B cell (primary cell): ENCODE measurements around the gene WDR18. TPM values are rescaled to one million over a fixed set of nuclear protein-coding genes. Genes with fewer than 3 reads are reported as not detected.

Experiments
- ATAC-seq: fragments of 200-7000 bp; cut with Tn5 transposase; one replicate; pipeline ENCODE4 v1.10.0; 2021; ENCODE audit warnings: low read depth, mild to moderate bottlenecking, moderate number of reproducible peaks, moderate library complexity
- CTCF ChIA-PET: fragments of 350-600 bp; sonication (Branson Sonifier 250); formaldehyde crosslinking; loops from one replicate; lab custom pipeline; 2021; ENCODE audit warnings: antibody characterized with exemption, inconsistent platforms; lab: Charles Lee
- POLR2A ChIA-PET: fragments of 350-600 bp; sonication (Branson Sonifier 250); formaldehyde crosslinking; loops from one replicate; lab custom pipeline; 2021; ENCODE audit warnings: antibody characterized with exemption; lab: Charles Lee
- DNase-seq: peaks from one replicate; pipeline ENCODE4 v3.0.0; 2013
- H2AFZ ChIP-seq: 2 replicates; pipeline ENCODE4 v1.6.1; 2012; ENCODE audit warnings: mild to moderate bottlenecking, low read depth, low read length; ENCODE audit not compliant: insufficient read depth, poor library complexity, severe bottlenecking
- H3K27ac ChIP-seq, 2 donors: 1 replicate in 1 of 2; 2 replicates in 1 of 2; pipeline ENCODE4 v1.5.1; 2012 to 2013; ENCODE audit warnings: low read length in 2 of 2, mild to moderate bottlenecking in 2 of 2, moderate library complexity in 1 of 2
- H3K27me3 ChIP-seq, 4 experiments: fragments of 200-600 bp in 1 of 4; sonication (generic) in 1 of 4; replicated peaks in 1 of 4; 1 replicate in 2 of 4; 2 replicates in 2 of 4; pipeline versions ENCODE4 v1.6.1 to v1.7.0; 2013 to 2016; ENCODE audit warnings: low read length in 3 of 4, mild to moderate bottlenecking in 2 of 4, mixed read lengths in 1 of 4, moderate library complexity in 1 of 4; ENCODE audit not compliant: insufficient read depth in 4 of 4, control insufficient read depth in 3 of 4; ENCODE audit errors: control extremely low read depth in 1 of 4
- H3K36me3 ChIP-seq, 2 experiments: replicated peaks in 1 of 2; 1 replicate in 1 of 2; 2 replicates in 1 of 2; pipeline versions ENCODE4 v1.6.1 to v1.7.1; 2013; ENCODE audit warnings: low read length in 1 of 2; ENCODE audit not compliant: insufficient read depth in 2 of 2, control insufficient read depth in 1 of 2; ENCODE audit errors: control extremely low read depth in 1 of 2, extremely low read depth in 1 of 2
- H3K4me1 ChIP-seq, 2 donors: fragments of 200-600 bp in 1 of 2; sonication (generic) in 1 of 2; 1 replicate in 1 of 2; 2 replicates in 1 of 2; pipeline versions ENCODE4 v1.5.1 to v1.6.1; 2013 to 2017; ENCODE audit warnings: low read length in 2 of 2; ENCODE audit not compliant: control insufficient read depth in 2 of 2, insufficient read depth in 2 of 2
- H3K4me2 ChIP-seq: replicated peaks from 2 replicates; pipeline ENCODE3; 2012; ENCODE audit warnings: mild to moderate bottlenecking, low read depth, low read length; ENCODE audit not compliant: poor library complexity, severe bottlenecking
- H3K4me3 ChIP-seq, 5 experiments: fragments of 200-600 bp in 1 of 5; sonication (generic) in 1 of 5; 1 replicate in 3 of 5; 2 replicates in 2 of 5; pipeline versions ENCODE4 v1.5.1 to v1.7.0; 2011 to 2016; ENCODE audit warnings: low read length in 4 of 5, mild to moderate bottlenecking in 4 of 5, low read depth in 2 of 5, control low read depth in 1 of 5, moderate library complexity in 1 of 5; ENCODE audit not compliant: insufficient read depth in 1 of 5; ENCODE audit errors: control extremely low read depth in 1 of 5, extremely low read depth in 1 of 5
- H3K79me2 ChIP-seq: fragments of 200-600 bp; sonication (generic); one replicate; pipeline ENCODE4 v1.6.0; 2016; ENCODE audit warnings: low read length; ENCODE audit not compliant: control insufficient read depth, insufficient read depth
- H3K9ac ChIP-seq: fragments of 200-600 bp; sonication (generic); 2 replicates; pipeline ENCODE4 v1.6.1; 2017; ENCODE audit warnings: mild to moderate bottlenecking, low read length, moderate library complexity
- H3K9me3 ChIP-seq, 3 donors: one replicate each; pipeline versions ENCODE4 v1.6.1 to v1.7.1; 2013; ENCODE audit warnings: low read length in 2 of 3; ENCODE audit not compliant: control insufficient read depth in 2 of 3, insufficient read depth in 1 of 3; ENCODE audit errors: control extremely low read depth in 1 of 3
- H4K20me1 ChIP-seq: 2 replicates; pipeline ENCODE4 v1.6.0; 2012; ENCODE audit warnings: mild to moderate bottlenecking, low read length; ENCODE audit not compliant: insufficient read depth, control insufficient read depth, poor library complexity, severe bottlenecking
- H3K27ac Mint-ChIP-seq: one replicate; pipeline ENCODE4 v1.8.0; 2021; ENCODE audit warnings: mixed read lengths
- H3K27me3 Mint-ChIP-seq: one replicate; pipeline ENCODE4 v1.8.0; 2021; ENCODE audit warnings: mixed read lengths
- H3K4me1 Mint-ChIP-seq: one replicate; pipeline ENCODE4 v1.8.0; 2021; ENCODE audit warnings: mixed read lengths
- H3K4me3 Mint-ChIP-seq: one replicate; pipeline ENCODE4 v1.8.0; 2021; ENCODE audit warnings: mixed read lengths
- H3K9me3 Mint-ChIP-seq: one replicate; pipeline ENCODE4 v1.8.0; 2022; ENCODE audit warnings: mixed read lengths; ENCODE audit not compliant: insufficient read depth
- CTCF ChIP-seq: fragments of 200-600 bp; IDR thresholded peaks from one replicate; pipeline ENCODE4 v1.8.0; 2022; ENCODE audit warnings: antibody characterized with exemption, mild to moderate bottlenecking
- EZH2 ChIP-seq: IDR thresholded peaks from 2 replicates; pipeline ENCODE4 v1.6.1; 2012; ENCODE audit warnings: borderline replicate concordance, low read depth, mild to moderate bottlenecking, moderate library complexity, low read length; ENCODE audit not compliant: insufficient read depth, poor library complexity, severe bottlenecking
- WGBS: methylation state at CpG from one replicate; pipeline ENCODE4 v1.1.5; 2013; ENCODE audit warnings: missing lambda C conversion rate; ENCODE audit not compliant: insufficient coverage; 5-methylcytosine and 5-hydroxymethylcytosine counted together
- intact Hi-C: fragments of 100-400 bp; cut with micrococcal nuclease; formaldehyde crosslinking; loops from one replicate; pipeline ENCODE4 v1.10.0; 2022
- polyA plus RNA-seq: library from polyadenylated mRNA; depleted of rRNA; stranded (reverse); fragments of >200 nt; gene quantifications from 2 replicates; pipeline ENCODE4 v1.2.3, GENCODE V29; 2012
- total RNA-seq, 2 donors: library from RNA; stranded (reverse); fragments of 120-200 nt in 1 of 2; gene quantifications; 1 replicate in 1 of 2; 2 replicates in 1 of 2; pipeline versions ENCODE4 v1.2.3 to v1.2.4, GENCODE V29; 2013 to 2022

Gene WDR18
- total and polyA plus RNA-seq, 2 donors (not counting 1 experiment from before 2014, with no cell fraction given): 48.5 to 60.5 TPM

- ATAC-seq (no peak), DNase-seq (no peak)
- no peaks in the 10 kb centered on the region for H3K27me3 ChIP-seq
- Mint-ChIP-seq H3K27ac (no peak overlapping the region), H3K4me3 (no peak overlapping the region), H3K9me3 (no peaks in the 10 kb centered on the region), H3K27me3 (no peaks in the 10 kb centered on the region), H3K4me1 (peaks cover 5% of the 10 kb centered on the region)
- WGBS: 84% methylated on average over 88 of the region's 92 CpGs
- no peak overlapping the region for H3K9ac ChIP-seq
- H3K9me3 ChIP-seq: no peaks in the 10 kb centered on the region
- no peaks in the 10 kb centered on the region for H3K4me1 ChIP-seq
- peaks cover 0 to 32% of the 10 kb centered on the region in 2 experiments for H3K36me3 ChIP-seq
- H4K20me1 ChIP-seq: peaks cover 50% of the 10 kb centered on the region
- TF ChIP-seq EZH2 (no peak), CTCF (no peak)
- H3K79me2 ChIP-seq: peaks cover 22% of the 10 kb centered on the region
- ChIA-PET POLR2A (interaction anchor here (0.6 to 1.0 kb wide), 4 partner anchors 7 to 208 kb away, joined by 3 to 4 read pairs (median 4); no protein-coding TSS in a partner anchor), CTCF (interaction anchor here (0.9 kb wide), 1 partner anchor 48 kb away, joined by 3 read pairs; no protein-coding TSS in a partner anchor)
- no peak overlapping the region for H2AFZ ChIP-seq
- H3K4me2 ChIP-seq: no peak overlapping the region
- H3K4me3 ChIP-seq: no peak overlapping the region
- intact Hi-C loops: no loop called here
- no peak overlapping the region for H3K27ac ChIP-seq
Measured at GRCh38 chr19:1009041-1009980, 25.2 kb downstream of the WDR18 start.
